ENCODE data around the gene EPHA5.

- no peak for TF ChIP-seq PREB (CRISPR knock-in tag; IDR thresholded peaks at IDR 0.05; ENCODE audit: borderline replicate concordance)
- TF ChIP-seq ATF2 (CRISPR knock-in tag; IDR thresholded peaks at IDR 0.05; ENCODE audit: borderline replicate concordance, low read depth) = no peak
- no peak for TF ChIP-seq CTCF (IDR thresholded peaks at IDR 0.05)
- TF ChIP-seq SMAD3 (CRISPR knock-in tag; IDR thresholded peaks at IDR 0.05; ENCODE audit: borderline replicate concordance) = no peak
- TF ChIP-seq FOXP4 (CRISPR knock-in tag; IDR thresholded peaks at IDR 0.05) = no peak
- no peak for TF ChIP-seq NR3C1 (CRISPR knock-in tag; conservative IDR thresholded peaks at IDR 0.05; ENCODE audit: low read depth)
- no peak for TF ChIP-seq STAT6 (CRISPR knock-in tag; conservative IDR thresholded peaks at IDR 0.05; ENCODE audit: low read depth)
- TF ChIP-seq JUN (CRISPR knock-in tag; IDR thresholded peaks at IDR 0.05) = no peak
- TF ChIP-seq GABPB1 (CRISPR knock-in tag; IDR thresholded peaks at IDR 0.05) = no peak
- no peak for TF ChIP-seq ZNF281 (CRISPR knock-in tag; IDR thresholded peaks at IDR 0.05)
- TF ChIP-seq TP53 (CRISPR knock-in tag; IDR thresholded peaks at IDR 0.05) = no peak
- TF ChIP-seq ZNF416 (CRISPR knock-in tag; IDR thresholded peaks at IDR 0.05) = no peak
- TF ChIP-seq PRDM15 (CRISPR knock-in tag; IDR thresholded peaks at IDR 0.05) = no peak
- no peak for TF ChIP-seq E2F4 (CRISPR knock-in tag; IDR thresholded peaks at IDR 0.05; ENCODE audit: borderline replicate concordance, low read depth)
Measured at GRCh38 chr4:65341557-65341956, 328.7 kb downstream of the EPHA5 start.

Measured in WTC11 (cell line).